Measurements from ENCODE around the gene VILL. TPM values are rescaled to one million over a fixed set of nuclear protein-coding genes. Genes with fewer than 3 reads are reported as not detected.
"Not testable (repeated sequence)": the region's sequence is repeated elsewhere in the genome, so short reads cannot be mapped to it uniquely, and the experiment has no call there.

The VILL gene
- total RNA-seq, 2 donors from 2014 or later: 21.6 to 30.1 TPM

- Mint-ChIP-seq H3K4me1 (peaks cover 35% of the 10 kb centered on the region), H3K36me3 (ENCODE audit: low read depth) (peaks cover 3% of the 10 kb centered on the region), H3K4me3 (peak overlapping the region; percentile 53), H3K27me3 (no peaks in the 10 kb centered on the region), H3K27ac (peak overlapping the region; percentile 91)
- no peaks in the 10 kb centered on the region for H3K9me3 ChIP-seq (ENCODE audit: control insufficient read depth, low read length, poor library complexity, severe bottlenecking)
- ATAC-seq: peak; percentile 67
- peak in 1 of 3 donors; percentile 31 for DNase-seq
These were observed 47.9 kb downstream of the VILL start for GRCh38 chr3:38038447-38038911.

- Mint-ChIP-seq H3K36me3 (ENCODE audit: low read depth) (peaks cover 3% of the 10 kb centered on the region), H3K27ac (peak within 1 kb of the TSS; percentile 91), H3K4me1 (peaks cover 34% of the 10 kb centered on the region), H3K4me3 (peak within 1 kb of the TSS; percentile 53), H3K27me3 (no peaks in the 10 kb centered on the region)
- no peaks in the 10 kb centered on the region for H3K9me3 ChIP-seq (ENCODE audit: control insufficient read depth, low read length, poor library complexity, severe bottlenecking)
- DNase-seq (peak; percentile 61 to 75 (median 72)), ATAC-seq (peak; percentile 68)
These were observed 48.7 kb downstream of the VILL start, which contains the start of gene DLEC1 for GRCh38 chr3:38039101-38039898. Gene DLEC1 (plus strand): TSS chr3:38039208. CDS start chr3:38039226, 18 bp downstream.

GRCh38 chr3:38039899-38040261 is 49.3 kb downstream of the VILL start:
- H3K9me3 ChIP-seq (ENCODE audit: control insufficient read depth, low read length, poor library complexity, severe bottlenecking): no peaks in the 10 kb centered on the region
- Mint-ChIP-seq H3K4me3 (peak overlapping the region; percentile 53), H3K27me3 (no peaks in the 10 kb centered on the region), H3K36me3 (ENCODE audit: low read depth) (peaks cover 3% of the 10 kb centered on the region), H3K4me1 (peaks cover 32% of the 10 kb centered on the region), H3K27ac (peak overlapping the region; percentile 91)
- DNase-seq (peak in 2 of 3 donors; percentile 38 to 53), ATAC-seq (peak; percentile 62)

DNA sequence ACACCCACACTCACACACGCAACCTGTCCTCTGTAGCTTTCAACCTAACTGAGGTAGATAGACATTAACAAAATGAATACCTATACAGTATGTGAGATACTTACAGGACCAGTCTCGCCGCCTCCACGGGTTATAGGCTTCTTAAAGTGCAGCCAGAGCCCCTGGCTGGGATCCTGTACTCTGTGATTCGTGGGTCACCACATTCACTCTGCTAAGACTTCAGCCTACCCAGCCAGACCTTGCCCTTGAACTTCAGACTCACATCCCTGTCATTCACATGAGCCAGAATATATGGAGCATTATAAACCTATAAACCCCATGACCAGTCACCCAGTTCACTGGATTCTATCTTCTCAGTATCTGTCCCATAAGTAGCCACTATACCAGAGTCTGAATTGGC is 49.8 kb downstream of the VILL start:
- H3K9me3 ChIP-seq (ENCODE audit: control insufficient read depth, low read length, poor library complexity, severe bottlenecking): no peaks in the 10 kb centered on the region
- Mint-ChIP-seq H3K27ac (peak overlapping the region; percentile 91), H3K36me3 (ENCODE audit: low read depth) (peaks cover 3% of the 10 kb centered on the region), H3K4me1 (peaks cover 32% of the 10 kb centered on the region), H3K4me3 (peak overlapping the region; percentile 53), H3K27me3 (no peaks in the 10 kb centered on the region)
- ATAC-seq (no peak), DNase-seq (no peak)

- no peak overlapping the region for H3K27ac Mint-ChIP-seq
- peaks cover 21% of the 10 kb centered on the region for H3K4me1 Mint-ChIP-seq
- no peak for DNase-seq
- H3K9me3 ChIP-seq (ENCODE audit: control insufficient read depth, low read length, poor library complexity, severe bottlenecking): no peaks in the 10 kb centered on the region
- no peak for ATAC-seq
- peaks cover 11% of the 10 kb centered on the region for H3K36me3 Mint-ChIP-seq (ENCODE audit: low read depth)
- no peaks in the 10 kb centered on the region for H3K27me3 Mint-ChIP-seq
- no peak overlapping the region for H3K4me3 Mint-ChIP-seq
These were observed 52.9 kb downstream of the VILL start for GRCh38 chr3:38043486-38043885.

GRCh38 chr3:38046027-38046426 is 55.4 kb downstream of the VILL start:
- Mint-ChIP-seq H3K27ac (peak overlapping the region; percentile 32), H3K4me1 (peaks cover 6% of the 10 kb centered on the region), H3K36me3 (ENCODE audit: low read depth) (peaks cover 14% of the 10 kb centered on the region), H3K4me3 (no peak overlapping the region), H3K27me3 (no peaks in the 10 kb centered on the region)
- ATAC-seq (no peak), DNase-seq (no peak)
- H3K9me3 ChIP-seq (ENCODE audit: control insufficient read depth, low read length, poor library complexity, severe bottlenecking): no peaks in the 10 kb centered on the region

- no peaks in the 10 kb centered on the region for H3K9me3 ChIP-seq (ENCODE audit: control insufficient read depth, low read length, poor library complexity, severe bottlenecking)
- Mint-ChIP-seq H3K27ac (peak overlapping the region; percentile 45), H3K27me3 (no peaks in the 10 kb centered on the region), H3K4me3 (no peak overlapping the region), H3K36me3 (ENCODE audit: low read depth) (peaks cover 14% of the 10 kb centered on the region), H3K4me1 (peaks cover 6% of the 10 kb centered on the region)
- DNase-seq: no peak
- ATAC-seq: no peak
These were observed 56.2 kb downstream of the VILL start for GRCh38 chr3:38046821-38047220.

- no peaks in the 10 kb centered on the region for H3K9me3 ChIP-seq (ENCODE audit: control insufficient read depth, low read length, poor library complexity, severe bottlenecking)
- ATAC-seq: no peak
- peaks cover 4% of the 10 kb centered on the region for H3K4me1 Mint-ChIP-seq
- no peak overlapping the region for H3K27ac Mint-ChIP-seq
- H3K36me3 Mint-ChIP-seq (ENCODE audit: low read depth): peaks cover 12% of the 10 kb centered on the region
- no peaks in the 10 kb centered on the region for H3K27me3 Mint-ChIP-seq
- no peak for DNase-seq
- no peak overlapping the region for H3K4me3 Mint-ChIP-seq
These were observed 57.3 kb downstream of the VILL start for GRCh38 chr3:38047896-38048295.

DNA sequence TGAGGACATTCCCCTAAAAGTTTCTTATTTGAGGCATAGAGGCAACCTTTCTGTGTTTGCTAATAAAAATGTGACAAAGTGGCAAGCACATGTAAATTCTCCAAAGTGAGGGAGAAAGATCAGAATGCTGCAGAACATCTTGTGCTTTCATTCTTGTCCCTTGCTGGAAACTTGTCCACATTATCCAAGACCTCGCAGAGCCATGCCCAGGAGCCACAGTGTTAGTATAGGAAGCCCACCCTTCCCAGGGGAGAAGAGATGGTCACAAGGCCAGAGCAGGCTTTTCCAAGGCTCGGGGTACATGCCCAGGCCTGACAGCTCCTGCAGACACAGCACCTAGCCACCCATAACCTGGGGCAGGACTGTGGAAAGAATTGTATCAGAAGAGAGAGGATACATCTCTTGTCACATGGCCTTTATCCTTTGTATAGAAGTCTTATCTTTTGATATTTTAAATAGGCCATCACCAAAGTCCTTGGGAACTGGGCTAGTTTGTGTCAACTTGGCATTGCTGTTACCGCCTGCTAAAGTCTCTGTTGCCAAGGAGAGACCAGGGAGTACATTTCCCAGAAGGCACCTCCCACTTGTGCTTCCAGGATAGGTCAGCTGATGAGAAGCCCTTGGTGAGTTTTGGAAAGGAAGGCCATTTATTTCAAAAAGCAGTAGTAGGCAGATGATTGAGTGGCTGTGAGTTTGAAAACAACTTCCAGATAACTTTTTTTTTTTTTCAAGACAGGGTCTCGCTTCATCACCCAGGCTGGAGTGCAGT is 59.0 kb downstream of the VILL start:
- Mint-ChIP-seq H3K4me1 (peaks cover 3% of the 10 kb centered on the region), H3K27ac (no peak overlapping the region), H3K4me3 (no peak overlapping the region), H3K36me3 (ENCODE audit: low read depth) (peaks cover 11% of the 10 kb centered on the region), H3K27me3 (no peaks in the 10 kb centered on the region)
- ATAC-seq (no peak), DNase-seq (no peak)
- no peaks in the 10 kb centered on the region for H3K9me3 ChIP-seq (ENCODE audit: control insufficient read depth, low read length, poor library complexity, severe bottlenecking)

GRCh38 chr3:38051131-38051530 is 60.5 kb downstream of the VILL start:
- Mint-ChIP-seq H3K27ac (no peak overlapping the region), H3K4me1 (no peaks in the 10 kb centered on the region), H3K4me3 (no peak overlapping the region), H3K27me3 (no peaks in the 10 kb centered on the region), H3K36me3 (ENCODE audit: low read depth) (peaks cover 11% of the 10 kb centered on the region)
- ATAC-seq (no peak), DNase-seq (no peak)
- no peaks in the 10 kb centered on the region for H3K9me3 ChIP-seq (ENCODE audit: control insufficient read depth, low read length, poor library complexity, severe bottlenecking)

GRCh38 chr3:38053286-38053685 is 62.7 kb downstream of the VILL start:
- ATAC-seq; H3K36me3 Mint-ChIP-seq (ENCODE audit: low read depth); H3K4me1 Mint-ChIP-seq; H3K4me3 Mint-ChIP-seq; DNase-seq; H3K27ac Mint-ChIP-seq; H3K9me3 ChIP-seq (ENCODE audit: control insufficient read depth, low read length, poor library complexity, severe bottlenecking); H3K27me3 Mint-ChIP-seq: not testable (repeated sequence)

DNA sequence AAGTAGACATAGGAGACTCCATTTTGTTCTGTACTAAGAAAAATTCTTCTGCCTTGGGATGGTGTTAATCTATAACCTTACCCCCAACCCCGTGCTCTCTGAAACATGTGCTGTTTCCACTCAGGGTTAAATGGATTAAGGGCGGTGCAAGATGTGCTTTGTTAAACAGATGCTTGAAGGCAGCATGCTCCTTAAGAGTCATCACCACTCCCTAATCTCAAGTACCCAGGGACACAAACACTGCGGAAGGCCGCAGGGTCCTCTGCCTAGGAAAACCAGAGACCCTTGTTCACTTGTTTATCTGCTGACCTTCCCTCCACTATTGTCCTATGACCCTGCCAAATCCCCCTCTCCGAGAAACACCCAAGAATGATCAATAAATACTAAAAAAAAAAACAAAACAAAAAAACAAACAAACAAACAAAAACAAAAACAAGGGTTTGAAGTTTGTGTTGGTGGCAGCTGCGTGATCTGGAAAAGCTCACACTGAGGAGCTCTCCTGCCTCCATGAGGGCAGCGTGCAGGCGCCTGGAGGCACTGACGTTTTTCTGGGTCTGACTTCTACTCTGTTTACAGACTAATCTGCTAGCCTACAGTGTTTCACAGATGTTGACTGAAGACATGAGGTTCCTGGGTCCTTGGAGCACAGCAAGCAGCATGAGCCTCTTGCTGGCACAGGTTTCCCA is 63.4 kb downstream of the VILL start:
- H3K27me3 Mint-ChIP-seq; DNase-seq; H3K4me1 Mint-ChIP-seq; ATAC-seq; H3K36me3 Mint-ChIP-seq (ENCODE audit: low read depth); H3K9me3 ChIP-seq (ENCODE audit: control insufficient read depth, low read length, poor library complexity, severe bottlenecking); H3K4me3 Mint-ChIP-seq; H3K27ac Mint-ChIP-seq: not testable (repeated sequence)

DNA sequence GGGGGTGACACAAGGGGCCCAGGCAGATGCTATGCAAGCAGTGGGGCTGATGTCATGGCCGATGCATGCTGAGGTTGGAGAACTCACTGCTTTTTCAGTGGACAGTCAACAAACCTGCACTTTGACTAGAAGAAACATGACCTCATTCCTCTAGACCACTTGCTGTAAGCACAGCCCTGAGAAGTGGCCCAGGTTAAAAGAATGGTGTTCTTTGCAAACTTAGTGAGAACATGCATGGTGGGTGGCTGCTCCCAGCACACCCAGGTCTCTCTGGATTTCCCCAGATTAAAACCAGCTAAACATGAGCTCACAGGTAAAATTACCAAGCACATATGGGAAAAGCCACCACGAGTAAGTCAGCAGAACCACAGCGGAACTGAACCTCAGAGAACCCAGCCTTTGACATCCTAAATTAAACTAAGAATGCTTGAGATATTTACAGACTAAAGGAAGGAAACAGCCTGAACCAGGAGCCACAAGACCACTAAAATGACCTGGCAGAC is 64.0 kb downstream of the VILL start:
- no peak for DNase-seq
- Mint-ChIP-seq H3K4me1 (no peaks in the 10 kb centered on the region), H3K27me3 (no peaks in the 10 kb centered on the region), H3K27ac (no peak overlapping the region), H3K36me3 (ENCODE audit: low read depth) (peaks cover 5% of the 10 kb centered on the region), H3K4me3 (no peak overlapping the region)
- ATAC-seq: no peak
- no peaks in the 10 kb centered on the region for H3K9me3 ChIP-seq (ENCODE audit: control insufficient read depth, low read length, poor library complexity, severe bottlenecking)

Measured in T-helper 17 cell (primary cell).